Adipocyte (in vitro differentiated cells): ENCODE measurements around the gene USP47.

Experiments
- DNase-seq: peaks from one replicate; pipeline ENCODE4 v3.0.0-alpha.2; 2015; ENCODE audit warnings: low read depth
- H3K27me3 ChIP-seq: replicated peaks from 2 replicates; pipeline ENCODE4 v1.7.0; 2013; ENCODE audit warnings: mild to moderate bottlenecking, low read length, moderate library complexity; ENCODE audit not compliant: control insufficient read depth, insufficient read depth
- H3K36me3 ChIP-seq: 2 replicates; pipeline ENCODE4 v1.7.0; 2013; ENCODE audit warnings: low read length, mild to moderate bottlenecking, moderate library complexity; ENCODE audit not compliant: control insufficient read depth, insufficient read depth, severe bottlenecking
- H3K4me1 ChIP-seq: 2 replicates; pipeline ENCODE4 v1.7.0; 2013; ENCODE audit warnings: mild to moderate bottlenecking, low read length, moderate library complexity; ENCODE audit not compliant: control insufficient read depth, insufficient read depth
- H3K4me3 ChIP-seq: 2 replicates; pipeline ENCODE4 v1.7.0; 2013; ENCODE audit warnings: mild to moderate bottlenecking, low read length, moderate library complexity
- H3K9ac ChIP-seq: 2 replicates; pipeline ENCODE4 v1.7.0; 2013; ENCODE audit warnings: mild to moderate bottlenecking, low read length, moderate library complexity
- H3K9me3 ChIP-seq: 2 replicates; pipeline ENCODE4 v1.7.0; 2013; ENCODE audit warnings: mild to moderate bottlenecking, low read length, moderate library complexity; ENCODE audit not compliant: control insufficient read depth

The USP47 gene

GRCh38 chr11:11836676-11837231 lies 5.0 kb upstream of the USP47 start:
- H3K36me3 ChIP-seq, result no peaks in the 10 kb centered on the region
- H3K9ac ChIP-seq, result no peak overlapping the region
- no peak overlapping the region for H3K4me3 ChIP-seq
- no peaks in the 10 kb centered on the region for H3K9me3 ChIP-seq
- peak; percentile 43 for DNase-seq
- H3K27me3 ChIP-seq, result no peaks in the 10 kb centered on the region
- H3K4me1 ChIP-seq, result peaks cover 5% of the 10 kb centered on the region

- no peaks in the 10 kb centered on the region for H3K9me3 ChIP-seq
- H3K36me3 ChIP-seq, result no peaks in the 10 kb centered on the region
- no peak for DNase-seq
- H3K9ac ChIP-seq, result no peak overlapping the region
- peaks cover 16% of the 10 kb centered on the region for H3K4me1 ChIP-seq
- H3K27me3 ChIP-seq, result no peaks in the 10 kb centered on the region
- H3K4me3 ChIP-seq, result no peak overlapping the region
Observed at GRCh38 chr11:11839718-11840117, 2.1 kb upstream of the USP47 start.

- Histone ChIP-seq H3K27me3 (no peaks in the 10 kb centered on the region), H3K4me3 (peak overlapping the region; percentile 83), H3K36me3 (no peaks in the 10 kb centered on the region), H3K4me1 (peaks cover 31% of the 10 kb centered on the region), H3K9me3 (no peaks in the 10 kb centered on the region), H3K9ac (peak overlapping the region; percentile 90)
- DNase-seq, result peak; percentile 59
Observed at GRCh38 chr11:11841116-11841722, 553 bp upstream of the USP47 start.

GRCh38 chr11:11842421-11843008 lies 743 bp downstream of the USP47 start:
- Histone ChIP-seq H3K36me3 (no peaks in the 10 kb centered on the region), H3K9ac (peak overlapping the region; percentile 90)
- DNase-seq, result peak; percentile 92

GRCh38 chr11:11843211-11843621 lies 1.4 kb downstream of the USP47 start:
- Histone ChIP-seq H3K27me3 (no peaks in the 10 kb centered on the region), H3K4me1 (peaks cover 44% of the 10 kb centered on the region)
- DNase-seq, result peak; percentile 79

More at GRCh38 chr11:11842421-11843008, 743 bp downstream of the USP47 start:
- Histone ChIP-seq H3K4me1 (peaks cover 38% of the 10 kb centered on the region), H3K27me3 (no peaks in the 10 kb centered on the region), H3K9me3 (no peaks in the 10 kb centered on the region), H3K4me3 (peak overlapping the region; percentile 83)

GRCh38 chr11:11843642-11844041 lies 1.9 kb downstream of the USP47 start:
- Histone ChIP-seq H3K4me3 (peak overlapping the region; percentile 83), H3K27me3 (no peaks in the 10 kb centered on the region), H3K9me3 (no peaks in the 10 kb centered on the region), H3K9ac (peak overlapping the region; percentile 90), H3K4me1 (peaks cover 44% of the 10 kb centered on the region), H3K36me3 (no peaks in the 10 kb centered on the region)
- no peak for DNase-seq

More at GRCh38 chr11:11843211-11843621, 1.4 kb downstream of the USP47 start:
- no peaks in the 10 kb centered on the region for H3K9me3 ChIP-seq
- no peaks in the 10 kb centered on the region for H3K36me3 ChIP-seq
- peak overlapping the region; percentile 83 for H3K4me3 ChIP-seq
- peak overlapping the region; percentile 90 for H3K9ac ChIP-seq

- Histone ChIP-seq H3K36me3 (no peaks in the 10 kb centered on the region), H3K27me3 (no peaks in the 10 kb centered on the region), H3K4me1 (peaks cover 49% of the 10 kb centered on the region), H3K4me3 (peak overlapping the region; percentile 83), H3K9me3 (no peaks in the 10 kb centered on the region), H3K9ac (peak overlapping the region; percentile 90)
- no peak for DNase-seq
Observed at GRCh38 chr11:11844272-11844671, 2.5 kb downstream of the USP47 start.

- H3K4me3 ChIP-seq, result peak overlapping the region; percentile 83
- DNase-seq, result no peak
- H3K4me1 ChIP-seq, result peaks cover 57% of the 10 kb centered on the region
- no peaks in the 10 kb centered on the region for H3K27me3 ChIP-seq
- no peaks in the 10 kb centered on the region for H3K36me3 ChIP-seq
- no peak overlapping the region for H3K9ac ChIP-seq
- no peaks in the 10 kb centered on the region for H3K9me3 ChIP-seq
Observed at GRCh38 chr11:11845071-11845470, 3.3 kb downstream of the USP47 start.

GRCh38 chr11:11845551-11845950 lies 3.8 kb downstream of the USP47 start:
- no peak overlapping the region for H3K9ac ChIP-seq
- H3K4me3 ChIP-seq, result peak overlapping the region; percentile 83
- peaks cover 62% of the 10 kb centered on the region for H3K4me1 ChIP-seq
- H3K9me3 ChIP-seq, result no peaks in the 10 kb centered on the region
- no peaks in the 10 kb centered on the region for H3K27me3 ChIP-seq
- DNase-seq, result peak; percentile 58
- no peaks in the 10 kb centered on the region for H3K36me3 ChIP-seq

- no peaks in the 10 kb centered on the region for H3K27me3 ChIP-seq
- peaks cover 69% of the 10 kb centered on the region for H3K4me1 ChIP-seq
- no peak for DNase-seq
- H3K4me3 ChIP-seq, result no peak overlapping the region
- H3K9ac ChIP-seq, result no peak overlapping the region
- H3K36me3 ChIP-seq, result no peaks in the 10 kb centered on the region
- H3K9me3 ChIP-seq, result no peaks in the 10 kb centered on the region
Observed at GRCh38 chr11:11847082-11847481, 5.3 kb downstream of the USP47 start.

GRCh38 chr11:11848891-11849746 lies 7.3 kb downstream of the USP47 start:
- no peaks in the 10 kb centered on the region for H3K36me3 ChIP-seq
- peak; percentile 37 for DNase-seq
- no peaks in the 10 kb centered on the region for H3K27me3 ChIP-seq
- no peaks in the 10 kb centered on the region for H3K9me3 ChIP-seq
- H3K4me1 ChIP-seq, result peaks cover 74% of the 10 kb centered on the region
- H3K4me3 ChIP-seq, result peak overlapping the region; percentile 38
- peak overlapping the region; percentile 27 for H3K9ac ChIP-seq
